RCC 7860 (cell line): ENCODE data around the gene NUDT6.
"Not testable (repeated sequence)": the region's sequence is repeated elsewhere in the genome, so short reads cannot be mapped to it uniquely, and the experiment has no call there.

ENCODE experiments used
- DNase-seq: peaks from one replicate; pipeline ENCODE4 v3.0.0-alpha.2; 2015; ENCODE audit warnings: low spot score
- FAIRE-seq: peaks from 2 replicates; lab custom pipeline; 2012; peaks lifted over from hg19 to GRCh38; lab: Jason Lieb, UNC

The NUDT6 gene

GRCh38 chr4:122879001-122879400 lies 43.4 kb downstream of the NUDT6 start:
- DNase-seq, result peak; percentile 16
- no peak for FAIRE-seq

DNA sequence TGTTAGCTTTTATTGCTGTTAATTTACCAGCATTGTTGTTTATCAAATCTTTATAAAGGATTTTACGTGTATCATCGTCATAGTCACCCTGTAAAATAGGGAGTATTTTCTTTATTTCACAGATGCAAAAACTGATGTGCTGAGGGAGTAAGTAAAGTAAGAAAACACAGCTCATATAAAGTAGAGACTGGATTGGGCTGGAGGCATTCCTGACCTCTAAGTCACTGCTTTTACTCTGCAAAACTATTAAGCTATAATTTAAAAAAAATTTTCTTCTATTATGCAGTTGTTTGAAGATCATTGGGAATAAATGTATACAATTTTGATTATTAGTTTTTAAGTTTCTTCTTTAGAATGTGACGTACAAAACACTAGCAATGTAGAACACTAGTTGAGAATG lies 45.9 kb downstream of the NUDT6 start:
- FAIRE-seq (no peak), DNase-seq (no peak)

DNA sequence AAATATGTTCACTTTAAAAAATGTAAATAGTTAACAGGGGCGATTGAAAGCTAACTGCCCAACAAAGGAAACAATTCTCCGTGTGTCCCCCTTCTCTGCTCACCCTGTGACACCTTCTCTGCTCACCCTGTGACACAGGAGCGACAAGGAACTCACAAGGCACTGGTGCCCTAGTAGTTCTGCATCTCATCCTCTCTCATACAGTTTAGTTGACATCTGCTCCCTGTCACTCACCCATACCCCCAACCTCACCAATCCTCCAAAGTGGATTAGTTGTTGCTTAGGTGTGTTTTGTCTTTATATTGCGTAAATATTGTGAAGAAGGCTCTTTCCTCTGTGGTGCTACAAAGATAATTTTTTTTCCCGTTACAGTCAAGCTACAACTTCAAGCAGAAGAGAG lies 46.4 kb downstream of the NUDT6 start:
- FAIRE-seq (no peak), DNase-seq (no peak)

DNA sequence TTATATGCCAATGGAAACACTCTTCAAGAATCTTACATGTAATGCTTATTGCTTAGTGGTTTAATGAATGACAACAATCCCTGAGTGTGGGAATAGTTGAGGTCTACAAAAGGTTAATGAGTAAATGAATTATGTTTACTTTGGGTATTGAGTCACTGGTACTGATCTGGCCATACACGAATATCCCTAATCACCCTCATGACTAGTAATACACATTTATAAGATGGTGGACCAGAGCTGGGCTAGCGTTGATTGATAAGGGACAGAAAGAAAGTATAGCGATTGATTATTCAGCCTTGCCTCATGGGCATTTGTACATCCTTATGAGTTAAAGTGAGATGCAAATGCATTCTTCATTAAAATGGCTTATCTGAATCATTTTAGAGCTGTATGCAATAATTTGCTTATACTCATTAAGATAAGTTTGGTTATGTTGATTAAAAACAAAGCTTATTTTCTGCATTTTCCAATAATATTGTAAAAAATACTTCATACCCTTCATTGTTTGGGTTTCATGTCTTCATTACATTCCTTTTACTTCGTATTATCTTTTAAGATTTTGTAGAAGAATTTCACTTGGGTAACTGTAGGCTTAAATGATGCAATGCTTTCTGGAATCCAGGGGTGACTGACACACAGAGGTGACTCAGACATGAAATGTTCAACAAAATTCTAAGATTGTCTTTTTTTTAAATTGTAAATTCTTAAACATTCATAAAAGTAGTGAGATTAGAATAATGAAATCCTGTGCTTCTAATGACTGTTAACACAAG lies 48.4 kb downstream of the NUDT6 start:
- peak; percentile 95 for DNase-seq
- peak; percentile 99 for FAIRE-seq

DNA sequence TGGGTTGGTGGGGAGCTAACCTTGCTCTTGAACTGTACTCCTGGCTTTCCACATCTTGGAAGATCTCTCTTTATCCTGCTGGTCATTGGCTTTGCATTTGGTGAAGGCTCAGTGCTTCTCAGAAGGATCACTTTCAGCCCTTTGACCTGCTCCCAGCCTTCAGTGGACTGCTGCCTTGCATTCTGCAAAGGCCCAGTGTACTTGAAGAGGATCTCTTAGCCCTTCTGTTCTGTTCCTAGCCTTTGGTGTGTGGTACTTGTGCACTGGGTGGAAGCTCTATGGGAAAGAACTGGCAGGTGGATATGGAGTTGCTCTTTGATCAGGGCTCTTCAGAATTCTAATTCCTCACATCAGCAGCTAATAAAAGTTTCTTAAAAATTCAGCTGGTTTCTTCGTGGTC lies 49.3 kb downstream of the NUDT6 start:
- no peak for FAIRE-seq

GRCh38 chr4:122868235-122868634 lies 54.2 kb downstream of the NUDT6 start:
- DNase-seq, FAIRE-seq: not testable (repeated sequence)

More for the DNA sequence above, 49.3 kb downstream of the NUDT6 start:
- DNase-seq, result peak; percentile 10

GRCh38 chr4:122865425-122865824 lies 57.0 kb downstream of the NUDT6 start:
- DNase-seq, result no peak
- FAIRE-seq, result no peak

- FAIRE-seq, result no peak
- DNase-seq, result no peak
These were observed 58.8 kb downstream of the NUDT6 start for GRCh38 chr4:122863639-122864038.

DNA sequence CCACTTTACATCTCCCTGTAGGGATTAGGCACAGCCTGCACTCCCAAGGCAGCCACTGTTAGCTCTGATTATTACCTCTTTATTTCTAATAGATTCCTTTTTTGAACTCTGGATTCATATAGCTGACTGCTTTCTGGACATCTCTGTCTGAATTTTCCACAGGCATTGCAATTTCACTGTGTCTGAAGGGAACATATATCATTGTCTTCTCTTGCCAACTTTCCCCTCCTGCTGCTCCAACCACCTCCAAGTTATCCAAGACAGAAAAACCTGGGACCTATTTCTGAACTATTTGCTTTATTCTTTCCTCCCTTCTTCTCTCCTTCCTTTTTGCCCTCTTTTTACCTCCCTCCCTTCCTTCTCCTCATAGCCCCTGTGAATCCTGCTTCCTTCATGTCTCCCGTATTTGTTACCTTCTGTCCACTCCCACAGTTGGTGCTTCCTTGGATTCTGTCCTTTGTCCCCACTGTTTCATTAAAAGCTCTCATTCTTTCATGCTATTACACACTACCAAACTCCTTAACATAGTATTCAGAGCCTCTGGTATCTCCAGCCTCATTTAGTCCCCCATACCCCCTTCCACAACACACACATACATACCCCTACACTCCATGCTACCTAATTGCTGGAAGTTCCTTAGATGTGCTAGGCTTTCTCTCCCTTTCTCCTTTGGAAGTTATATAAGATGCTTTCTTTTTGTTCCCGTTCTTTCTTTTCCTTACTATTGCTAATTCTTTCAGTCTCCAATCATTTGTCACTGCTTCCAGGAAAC lies 61.0 kb downstream of the NUDT6 start:
- DNase-seq (no peak), FAIRE-seq (no peak)

DNA sequence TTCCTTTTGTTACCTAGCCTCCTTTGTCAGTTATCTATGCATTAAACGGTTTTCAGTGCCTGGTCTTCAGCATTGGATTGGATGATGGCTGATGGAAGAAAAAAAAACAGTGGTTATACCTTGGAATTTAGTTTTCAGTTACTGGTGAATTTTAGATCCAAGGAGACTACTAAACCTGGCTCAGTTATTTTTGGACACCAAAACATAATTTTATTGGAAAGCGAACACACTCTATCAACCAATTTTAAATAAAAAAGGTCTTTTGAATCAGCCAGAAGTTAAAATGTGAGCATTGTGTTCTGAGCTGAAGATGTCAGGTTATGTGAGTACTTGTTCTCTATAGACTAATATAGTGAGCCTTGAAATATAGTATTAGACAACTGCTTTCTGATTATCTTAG lies 63.7 kb downstream of the NUDT6 start:
- FAIRE-seq, result no peak
- no peak for DNase-seq

DNA sequence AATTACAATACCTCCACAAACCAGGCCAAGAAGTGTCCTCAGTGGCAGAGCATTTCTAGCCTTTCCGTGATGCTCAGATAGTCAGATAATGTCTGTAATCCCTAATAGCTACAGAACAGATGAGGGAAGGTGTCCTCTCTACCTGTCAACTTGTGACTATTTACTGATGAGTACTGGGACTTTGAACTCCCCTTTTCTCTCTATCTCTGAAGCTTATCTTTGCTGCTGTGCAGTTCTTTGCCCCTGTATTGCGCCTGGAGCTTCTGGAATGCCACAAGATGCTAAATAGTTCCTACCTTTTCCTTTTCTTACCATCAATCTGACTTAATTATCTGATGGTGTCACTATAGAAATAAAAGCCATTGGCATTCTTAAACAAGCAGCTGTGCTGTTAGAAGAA lies 65.2 kb downstream of the NUDT6 start:
- FAIRE-seq (no peak), DNase-seq (no peak)

DNA sequence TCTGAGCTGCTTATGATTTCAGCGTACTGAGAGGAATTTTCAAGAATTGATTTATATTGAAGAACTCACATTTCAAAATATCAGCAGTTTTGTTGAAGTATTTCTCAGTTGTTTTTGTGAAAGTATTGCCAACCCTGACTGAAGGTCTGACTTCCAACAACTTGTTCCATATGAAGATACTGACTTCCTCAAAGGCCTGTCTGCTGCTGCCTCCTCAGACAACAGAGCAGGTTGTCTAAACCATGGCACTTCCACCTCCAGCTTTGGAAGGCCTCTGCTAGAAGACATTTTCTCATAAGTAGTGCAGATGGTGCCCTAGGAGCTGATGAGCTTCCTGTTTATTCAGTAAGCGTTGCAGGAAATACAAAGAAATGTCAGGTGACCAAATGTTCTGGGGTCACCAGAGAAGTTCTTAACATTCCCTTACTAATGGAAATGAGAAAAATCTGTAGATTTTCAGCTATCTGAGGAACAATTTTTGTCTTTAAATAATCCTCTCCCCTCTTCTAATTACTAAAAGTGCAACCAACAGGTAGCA lies 67.0 kb downstream of the NUDT6 start:
- no peak for FAIRE-seq

DNA sequence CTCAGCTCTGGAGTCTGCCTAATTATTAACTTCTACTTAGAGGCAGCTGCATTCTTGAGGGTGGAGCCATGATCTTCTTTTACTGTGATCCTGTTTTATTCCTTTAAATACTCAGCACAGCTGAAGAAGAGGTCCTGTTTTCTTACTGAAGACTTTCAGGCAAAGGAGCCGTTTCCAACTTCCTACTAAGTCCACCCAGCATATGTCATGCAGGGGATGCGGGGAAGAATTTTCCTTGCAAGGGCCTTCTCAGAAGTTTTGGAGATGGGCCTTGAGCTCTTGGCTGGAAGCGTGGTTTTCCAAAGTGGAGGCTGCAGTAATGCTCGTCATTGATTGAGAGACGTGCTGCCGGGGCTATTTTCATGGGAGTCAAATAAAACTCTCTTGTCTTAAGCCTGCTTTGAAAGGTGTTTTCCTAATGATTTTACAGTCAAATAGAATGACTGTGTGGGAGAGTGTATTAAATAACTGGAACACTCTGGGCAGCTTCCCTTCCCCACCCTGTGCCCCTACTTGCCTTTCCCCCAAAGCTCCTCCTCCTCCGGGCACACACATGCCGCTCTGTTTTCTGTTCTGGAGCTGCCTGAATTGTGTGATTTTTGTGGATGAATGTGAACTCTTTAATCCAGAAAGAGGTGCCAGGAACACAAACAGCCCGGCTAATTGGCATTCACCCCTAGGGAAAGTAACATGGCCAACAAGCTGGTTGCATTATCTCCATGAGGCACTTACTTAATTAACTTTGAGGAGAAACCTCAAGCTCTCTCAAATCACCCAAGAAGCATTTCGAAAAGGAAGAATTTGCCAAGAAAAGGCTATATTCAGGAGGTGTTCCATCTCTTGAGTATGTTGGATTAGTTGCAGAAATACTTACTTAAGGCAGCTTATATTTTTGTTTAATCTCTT lies 67.7 kb downstream of the NUDT6 start:
- DNase-seq, result peak; percentile 26
- no peak for FAIRE-seq

More for the DNA sequence above, 67.0 kb downstream of the NUDT6 start:
- no peak for DNase-seq

DNA sequence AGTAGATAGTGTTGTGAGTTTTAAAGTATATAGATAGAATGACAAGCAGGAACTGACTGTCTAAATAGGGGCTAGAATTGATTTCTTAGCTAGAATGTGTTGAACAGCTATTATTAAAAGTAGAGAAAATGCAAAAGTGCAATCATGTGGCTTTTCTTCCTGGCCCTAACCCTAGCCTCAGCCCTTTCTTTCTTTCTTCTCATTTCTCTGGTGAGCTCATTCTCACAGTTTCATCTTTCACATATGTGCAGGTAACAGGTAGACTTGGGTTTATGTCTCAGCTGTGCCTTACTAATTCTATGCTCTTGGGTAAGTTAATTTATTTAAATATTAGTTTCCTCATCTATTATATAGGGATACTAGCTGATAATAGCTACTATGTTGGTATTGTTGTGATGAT lies 70.8 kb downstream of the NUDT6 start:
- DNase-seq (no peak), FAIRE-seq (no peak)

DNA sequence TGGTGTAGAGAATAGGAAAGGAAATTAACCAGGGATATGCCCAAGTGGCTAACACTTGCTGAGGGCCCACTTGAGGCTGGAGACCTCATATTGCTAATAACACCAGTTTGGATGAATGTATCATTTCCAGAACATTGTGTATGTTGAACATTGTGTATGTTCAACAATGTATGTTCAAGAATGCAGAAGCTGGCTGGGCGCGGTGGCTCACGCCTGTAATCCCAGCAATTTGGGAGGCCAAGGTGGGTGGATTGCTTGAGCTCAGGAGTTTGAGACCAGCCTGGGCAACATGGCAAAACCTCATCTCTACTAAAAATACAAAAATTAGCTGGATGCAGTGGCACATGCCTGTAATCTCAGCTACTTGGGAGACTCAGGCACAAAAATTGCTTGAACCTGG lies 72.6 kb downstream of the NUDT6 start:
- DNase-seq, FAIRE-seq: not testable (repeated sequence)

DNA sequence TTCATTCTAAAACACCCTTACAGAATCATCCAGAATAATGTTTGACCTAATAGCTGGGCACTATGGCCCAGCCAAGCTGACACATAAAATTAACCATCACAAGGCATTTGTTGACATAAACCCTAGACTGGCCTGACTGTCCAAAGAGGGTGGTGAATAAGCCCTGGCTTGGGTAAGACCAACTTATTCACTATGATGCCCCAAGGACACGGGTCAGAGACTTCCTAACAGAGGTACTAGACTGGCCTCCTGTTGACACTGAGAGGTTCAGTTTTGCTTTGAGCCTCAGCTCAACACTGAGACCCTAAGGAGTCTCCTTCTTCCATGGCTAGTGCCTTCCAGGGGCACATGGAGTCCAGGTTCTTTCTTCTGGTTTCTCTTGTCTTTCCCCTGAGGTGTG lies 74.5 kb downstream of the NUDT6 start:
- FAIRE-seq (peak; percentile 83), DNase-seq (peak; percentile 53)

- FAIRE-seq (peak; percentile 83), DNase-seq (peak; percentile 8)
These were observed 76.6 kb downstream of the NUDT6 start for GRCh38 chr4:122845760-122846159.

- FAIRE-seq (no peak), DNase-seq (no peak)
These were observed 77.3 kb downstream of the NUDT6 start for GRCh38 chr4:122845066-122845465.

DNA sequence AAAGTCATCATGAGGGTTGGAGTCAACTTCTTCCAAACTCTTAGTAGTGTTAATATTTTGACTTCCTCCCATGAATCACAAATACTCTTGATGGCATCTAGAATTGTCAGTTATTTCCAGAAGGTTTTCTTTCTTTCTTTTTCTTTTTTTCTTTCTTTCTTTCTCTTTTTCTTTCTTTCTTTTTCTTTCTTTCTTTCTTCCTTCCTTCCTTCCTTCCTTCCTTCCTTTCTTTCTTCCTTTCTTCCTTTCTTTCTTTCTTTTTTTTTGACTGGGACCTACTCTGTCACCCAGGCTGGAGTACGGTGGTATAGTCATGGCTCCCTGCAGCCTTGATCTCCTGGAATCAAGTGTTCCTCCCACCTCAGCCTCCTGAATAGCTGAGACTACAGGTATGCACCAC lies 78.0 kb downstream of the NUDT6 start:
- not testable (repeated sequence) for FAIRE-seq, DNase-seq

GRCh38 chr4:122842984-122843531 lies 79.3 kb downstream of the NUDT6 start:
- no peak for FAIRE-seq
- no peak for DNase-seq
